Measurements from ENCODE around the gene ARSG. TPM values are rescaled to one million over a fixed set of nuclear protein-coding genes. Genes with fewer than 3 reads are reported as not detected.

ARSG gene
- total and polyA plus RNA-seq, 2 of the 4 experiments (the other 2 are of a cell fraction): 2.9 to 3.0 TPM

DNA sequence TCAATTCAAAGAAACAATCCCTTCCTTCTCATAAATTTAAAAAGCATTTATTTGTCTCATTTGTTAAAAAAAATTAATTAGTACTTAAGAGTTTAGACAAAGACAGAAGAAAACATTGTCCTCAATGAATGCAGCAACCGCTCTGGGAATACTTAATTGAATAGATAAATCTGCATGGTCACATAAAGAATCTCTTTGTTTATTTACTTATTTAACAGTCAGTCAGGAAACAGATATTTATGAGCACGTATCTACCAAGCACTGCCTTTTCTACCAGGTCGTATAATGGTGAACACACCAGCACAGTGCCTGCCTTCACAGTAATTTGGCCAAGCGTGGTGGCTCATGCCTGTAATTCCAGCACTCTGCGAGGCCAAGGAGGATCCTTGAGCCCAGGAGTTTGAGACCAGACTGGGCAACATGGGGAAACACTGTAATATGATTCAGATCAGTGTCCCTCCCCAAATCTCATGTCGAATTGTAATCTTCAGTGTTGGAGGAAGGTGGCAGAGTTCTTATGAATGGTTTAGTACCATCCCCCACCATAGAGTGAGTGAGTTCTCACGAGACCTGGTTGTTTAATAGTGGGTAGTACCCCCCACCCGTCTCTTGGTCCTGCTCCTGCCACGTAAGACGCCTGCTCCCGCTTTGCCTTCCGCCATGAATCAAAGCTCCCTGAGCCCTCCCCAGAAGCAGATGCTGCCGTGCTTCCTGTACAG lies 157.9 kb downstream of the ARSG start:
- H2BK120ac ChIP-seq (ENCODE audit: low read depth, low read length): no peak overlapping the region
- no peak overlapping the region for H3K4me3 ChIP-seq (ENCODE audit: insufficient read depth, low read depth, low read length)
- WGBS, 2 experiments (ENCODE audit: extremely low coverage in 2 of 2, insufficient read length in 1 of 2): 93% methylated on average over 5 of the region's 13 CpGs; no CpG with 5 or more reads in 1 of the 2 experiments
- no peak overlapping the region for H3K18ac ChIP-seq (ENCODE audit: low read depth, low read length)
- dilution Hi-C loops (cut with HindIII; ENCODE audit: low sequenced_read_pairs, unreplicated experiment) (no loop called here), in situ Hi-C loops (cut with MboI; ENCODE audit: low sequenced_read_pairs) (no loop called here), intact Hi-C loops (cut with micrococcal nuclease) (no loop called here)
- no peak overlapping the region for H3K9ac ChIP-seq (ENCODE audit: low read depth, low read length)
- H4K8ac ChIP-seq (ENCODE audit: low read depth in 2 of 2, low read length in 2 of 2): no peak overlapping the region
- POLR2A ChIA-PET (ENCODE audit: unreplicated experiment): no interaction called here
- H3K56ac ChIP-seq (ENCODE audit: extremely low read depth, insufficient read depth, low read length): no peak overlapping the region
- H3K27ac ChIP-seq (ENCODE audit: insufficient read depth, low read length): no peak overlapping the region
- no peak overlapping the region for H2BK20ac ChIP-seq (ENCODE audit: low read depth, low read length)
- DNase-seq (no peak), ATAC-seq (ENCODE audit: low read depth) (no peak)
- no peak overlapping the region for H2AFZ ChIP-seq (replicated peaks; ENCODE audit: low read length, poor library complexity)
- H3K9me1 ChIP-seq (ENCODE audit: insufficient read depth, low read length): 0 out of 2 replicates have a peak, but pooled peaks cover 3% of the 10 kb centered on the region
- CTCF ChIA-PET: interaction anchor here (0.6 kb wide), 1 partner anchor 62 kb away, joined by 7 read pairs; no protein-coding TSS in a partner anchor
- H3K23ac ChIP-seq (ENCODE audit: low read depth, low read length): no peak overlapping the region
- no peak overlapping the region for H2BK15ac ChIP-seq (ENCODE audit: low read depth, low read length)
- H3K4me1 ChIP-seq (ENCODE audit: control insufficient read depth, insufficient read depth, low read length): no peaks in the 10 kb centered on the region; the same call in 1 of the 2 replicates
- H3K9me3 ChIP-seq (ENCODE audit: control insufficient read depth, insufficient read depth, low read length): no peaks in the 10 kb centered on the region
- no peak overlapping the region for H2AK9ac ChIP-seq (replicated peaks; ENCODE audit: low read depth, low read length, poor library complexity)
- no peak overlapping the region for H2BK5ac ChIP-seq (ENCODE audit: low read depth, low read length, poor library complexity, severe bottlenecking)
- H3K4me2 ChIP-seq (ENCODE audit: low read depth, low read length): no peak overlapping the region
- no TSS peak for BruUV-seq (replicated peaks)
- H3K4ac ChIP-seq (ENCODE audit: low read depth, low read length): no peak overlapping the region
- TF ChIP-seq BHLHE40 (IDR thresholded peaks at IDR 0.05; ENCODE audit: low read depth, low read length) (no peak), POLR2A (IDR thresholded peaks at IDR 0.05; ENCODE audit: low read depth, low read length) (no peak), CHD1 (IDR thresholded peaks at IDR 0.05; ENCODE audit: low read depth, low read length) (no peak), CTCF (conservative IDR thresholded peaks at IDR 0.05; ENCODE audit: low read depth, low read length) (no peak), RFX5 (IDR thresholded peaks at IDR 0.05; ENCODE audit: low read depth, low read length) (no peak), CEBPB (IDR thresholded peaks at IDR 0.05; ENCODE audit: low read depth, low read length) (no peak), MXI1 (IDR thresholded peaks at IDR 0.05; ENCODE audit: borderline replicate concordance, low read depth, low read length) (no peak), MAZ (IDR thresholded peaks at IDR 0.05; ENCODE audit: borderline replicate concordance, low read depth, low read length) (no peak), FOS (IDR thresholded peaks at IDR 0.05; ENCODE audit: low read depth, low read length) (no peak)
- TF ChIP-seq, protein P1, sequence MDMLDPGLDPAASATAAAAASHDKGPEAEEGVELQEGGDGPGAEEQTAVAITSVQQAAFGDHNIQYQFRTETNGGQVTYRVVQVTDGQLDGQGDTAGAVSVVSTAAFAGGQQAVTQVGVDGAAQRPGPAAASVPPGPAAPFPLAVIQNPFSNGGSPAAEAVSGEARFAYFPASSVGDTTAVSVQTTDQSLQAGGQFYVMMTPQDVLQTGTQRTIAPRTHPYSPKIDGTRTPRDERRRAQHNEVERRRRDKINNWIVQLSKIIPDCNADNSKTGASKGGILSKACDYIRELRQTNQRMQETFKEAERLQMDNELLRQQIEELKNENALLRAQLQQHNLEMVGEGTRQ (IDR thresholded peaks at IDR 0.05; ENCODE audit: low read depth, low read length): no peak
- H4K91ac ChIP-seq (ENCODE audit: insufficient read depth, low read depth, low read length): no peak overlapping the region
- peaks cover 9% of the 10 kb centered on the region; the same call in 1 of the 2 replicates for H4K20me1 ChIP-seq (ENCODE audit: insufficient read depth, low read length)
- H3K14ac ChIP-seq (replicated peaks; ENCODE audit: low read depth, low read length): no peak overlapping the region
- no peak overlapping the region for H2AK5ac ChIP-seq (ENCODE audit: low read depth, low read length)
- peaks cover 46% of the 10 kb centered on the region for H3K36me3 ChIP-seq (ENCODE audit: control insufficient read depth, insufficient read depth, low read length)
- no peaks in the 10 kb centered on the region for H3K27me3 ChIP-seq (ENCODE audit: control insufficient read depth, insufficient read depth, low read length)
- H4K5ac ChIP-seq (ENCODE audit: low read depth, low read length): no peak overlapping the region
- peaks cover 17 to 23% of the 10 kb centered on the region in 2 experiments; a peak in 3 of 4 replicates for H3K79me1 ChIP-seq (ENCODE audit: low read depth in 1 of 2, low read length in 2 of 2)

Measured in IMR-90 (cell line).